ENCODE data around the gene DHX57. TPM values are rescaled to one million over a fixed set of nuclear protein-coding genes. Genes with fewer than 3 reads are reported as not detected.

Gene DHX57
- total RNA-seq, 1 experiment from 2014 or later: 27.5 TPM

GRCh38 chr2:38856165-38856564 lies 19.6 kb downstream of the DHX57 start:
- H3K23ac ChIP-seq (ENCODE audit: insufficient read length, low read depth, low read length): no peak overlapping the region
- WGBS (ENCODE audit: extremely low coverage, insufficient read length, low lambda C conversion rate): no CpG with 5 or more reads among the region's 1 CpG
- H3K9me3 ChIP-seq (ENCODE audit: control insufficient read depth, low read depth, low read length): no peaks in the 10 kb centered on the region
- no peak overlapping the region for H3K18ac ChIP-seq (ENCODE audit: insufficient read length, low read depth, low read length)
- H3K4me1 ChIP-seq (ENCODE audit: insufficient read depth, low read length): no peaks in the 10 kb centered on the region
- Mint-ChIP-seq H3K9me3 (no peaks in the 10 kb centered on the region), H3K4me1 (no peaks in the 10 kb centered on the region), H3K27ac (no peak overlapping the region), H3K4me3 (no peak overlapping the region), H3K36me3 (ENCODE audit: insufficient read depth in 1 of 3, low read depth in 3 of 3) (peaks cover 14 to 64% (median 59%) of the 10 kb centered on the region in 3 experiments; a peak in 6 of 7 replicates), H3K27me3 (ENCODE audit: low read depth) (no peaks in the 10 kb centered on the region)
- no peak overlapping the region for H3K27ac ChIP-seq (ENCODE audit: insufficient read length, low read depth, low read length)
- no peaks in the 10 kb centered on the region for H3K27me3 ChIP-seq (ENCODE audit: insufficient read depth, low read length)
- H2BK5ac ChIP-seq (ENCODE audit: insufficient read length, low read length): no peak overlapping the region
- H2BK120ac ChIP-seq (ENCODE audit: low read depth, low read length, poor library complexity, severe bottlenecking): no peak overlapping the region
- no peak for DNase-seq
- no peak overlapping the region for H3K4me2 ChIP-seq (ENCODE audit: insufficient read depth, insufficient read length, low read length)
- H2AFZ ChIP-seq (ENCODE audit: low read length): no peak overlapping the region
- no peak overlapping the region for H2BK20ac ChIP-seq (ENCODE audit: low read depth, low read length, poor library complexity, severe bottlenecking)
- no peak overlapping the region for H2BK15ac ChIP-seq (ENCODE audit: low read depth, low read length)
- no peak overlapping the region for H2BK12ac ChIP-seq (ENCODE audit: insufficient read length, low read depth, low read length)
- H4K91ac ChIP-seq (ENCODE audit: insufficient read length, low read depth, low read length): no peak overlapping the region
- H3K56ac ChIP-seq (ENCODE audit: insufficient read length, low read depth, low read length): no peak overlapping the region
- no peaks in the 10 kb centered on the region for H3K23me2 ChIP-seq (ENCODE audit: insufficient read length, low read depth, low read length, poor library complexity, severe bottlenecking)
- no peak overlapping the region for H4K8ac ChIP-seq (replicated peaks; ENCODE audit: insufficient read length, low read depth, low read length)
- H3K14ac ChIP-seq (ENCODE audit: insufficient read depth, low read length): no peak overlapping the region
- H2AK5ac ChIP-seq (ENCODE audit: insufficient read length, low read length): no peak overlapping the region
- no peaks in the 10 kb centered on the region for H4K20me1 ChIP-seq (ENCODE audit: control insufficient read depth, insufficient read depth, insufficient read length)
- H3K9ac ChIP-seq (ENCODE audit: extremely low read depth, insufficient read length, low read length): no peak overlapping the region
- H3K79me2 ChIP-seq (ENCODE audit: insufficient read depth, low read length): no peaks in the 10 kb centered on the region
- no peak overlapping the region for H4K5ac ChIP-seq (ENCODE audit: insufficient read length, low read depth, low read length)
- H3K79me1 ChIP-seq (ENCODE audit: insufficient read depth, low read depth, low read length, poor library complexity, severe bottlenecking): no peaks in the 10 kb centered on the region
- TF ChIP-seq, protein P1, sequence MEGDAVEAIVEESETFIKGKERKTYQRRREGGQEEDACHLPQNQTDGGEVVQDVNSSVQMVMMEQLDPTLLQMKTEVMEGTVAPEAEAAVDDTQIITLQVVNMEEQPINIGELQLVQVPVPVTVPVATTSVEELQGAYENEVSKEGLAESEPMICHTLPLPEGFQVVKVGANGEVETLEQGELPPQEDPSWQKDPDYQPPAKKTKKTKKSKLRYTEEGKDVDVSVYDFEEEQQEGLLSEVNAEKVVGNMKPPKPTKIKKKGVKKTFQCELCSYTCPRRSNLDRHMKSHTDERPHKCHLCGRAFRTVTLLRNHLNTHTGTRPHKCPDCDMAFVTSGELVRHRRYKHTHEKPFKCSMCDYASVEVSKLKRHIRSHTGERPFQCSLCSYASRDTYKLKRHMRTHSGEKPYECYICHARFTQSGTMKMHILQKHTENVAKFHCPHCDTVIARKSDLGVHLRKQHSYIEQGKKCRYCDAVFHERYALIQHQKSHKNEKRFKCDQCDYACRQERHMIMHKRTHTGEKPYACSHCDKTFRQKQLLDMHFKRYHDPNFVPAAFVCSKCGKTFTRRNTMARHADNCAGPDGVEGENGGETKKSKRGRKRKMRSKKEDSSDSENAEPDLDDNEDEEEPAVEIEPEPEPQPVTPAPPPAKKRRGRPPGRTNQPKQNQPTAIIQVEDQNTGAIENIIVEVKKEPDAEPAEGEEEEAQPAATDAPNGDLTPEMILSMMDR (conservative IDR thresholded peaks at IDR 0.05): no peak
- no peak overlapping the region for H3T11ph ChIP-seq (ENCODE audit: low read length)
- H3K4ac ChIP-seq (ENCODE audit: low read depth, low read length): no peak overlapping the region

Data from H9 (cell line).